Bronchial epithelial cell (primary cell): ENCODE measurements around the gene C1orf232. TPM values are rescaled to one million over a fixed set of nuclear protein-coding genes. Genes with fewer than 3 reads are reported as not detected.

ENCODE experiments used
- DNase-seq: peaks from one replicate; pipeline ENCODE4 v3.0.0-alpha.2; 2010; ENCODE audit warnings: low read depth
- FAIRE-seq: peaks from 2 replicates; lab custom pipeline; 2011; peaks lifted over from hg19 to GRCh38; lab: Jason Lieb, UNC
- H3K27me3 ChIP-seq: 2 replicates; pipeline ENCODE4 v1.5.1; 2011; ENCODE audit warnings: low read length; ENCODE audit not compliant: control insufficient read depth, insufficient read depth
- H3K36me3 ChIP-seq: 2 replicates; pipeline ENCODE4 v1.5.1; 2011; ENCODE audit warnings: low read length; ENCODE audit not compliant: control insufficient read depth, insufficient read depth
- H3K4me3 ChIP-seq: 2 replicates; pipeline ENCODE4 v1.5.1; 2011; ENCODE audit warnings: mild to moderate bottlenecking, low read depth, low read length, control low read depth
- CTCF ChIP-seq: IDR thresholded peaks from 2 replicates; pipeline ENCODE4 v1.5.1; 2011; ENCODE audit warnings: mild to moderate bottlenecking, moderate library complexity, low read length, control low read depth, inconsistent platforms; ENCODE audit not compliant: insufficient read depth, severe bottlenecking
- total RNA-seq: library from RNA; depleted of rRNA; stranded (reverse); fragments of >200 nt; gene quantifications from 2 replicates; pipeline ENCODE4 v1.2.1, GENCODE V29; 2014

Gene C1orf232
- total RNA-seq, 1 donor from 2014 or later = not detected

GRCh38 chr1:26190373-26190987 is 21.7 kb upstream of the C1orf232 start, which contains the start of gene CATSPER4:
Gene CATSPER4, plus strand, starts transcription at chr1:26190602. Its CDS starts 26 bp downstream, at chr1:26190628.
- Histone ChIP-seq H3K4me3 (no peak within 1 kb of the TSS), H3K36me3 (peaks cover 19% of the 10 kb centered on the region), H3K27me3 (no peaks in the 10 kb centered on the region)
- no peak for FAIRE-seq
- DNase-seq = peak; percentile 42
- TF ChIP-seq CTCF = peak; percentile 14

GRCh38 chr1:26189751-26190275 is 21.1 kb upstream of the C1orf232 start:
- TF ChIP-seq CTCF = no peak
- Histone ChIP-seq H3K4me3 (no peak overlapping the region), H3K36me3 (peaks cover 21% of the 10 kb centered on the region), H3K27me3 (no peaks in the 10 kb centered on the region)
- no peak for DNase-seq
- FAIRE-seq = no peak

GRCh38 chr1:26189331-26189730 is 20.6 kb upstream of the C1orf232 start:
- peaks cover 25% of the 10 kb centered on the region for H3K36me3 ChIP-seq
- DNase-seq = no peak

GRCh38 chr1:26188477-26188876 is 19.7 kb upstream of the C1orf232 start:
- no peaks in the 10 kb centered on the region for H3K27me3 ChIP-seq
- peaks cover 30% of the 10 kb centered on the region for H3K36me3 ChIP-seq
- FAIRE-seq = no peak
- H3K4me3 ChIP-seq = no peak overlapping the region
- TF ChIP-seq CTCF = no peak
- DNase-seq = no peak

More at GRCh38 chr1:26189331-26189730, 20.6 kb upstream of the C1orf232 start:
- no peak for TF ChIP-seq CTCF
- no peak overlapping the region for H3K4me3 ChIP-seq
- no peak for FAIRE-seq
- no peaks in the 10 kb centered on the region for H3K27me3 ChIP-seq

- no peak for DNase-seq
- H3K36me3 ChIP-seq = peaks cover 36% of the 10 kb centered on the region
- TF ChIP-seq CTCF = no peak
- FAIRE-seq = no peak
- no peak overlapping the region for H3K4me3 ChIP-seq
- no peaks in the 10 kb centered on the region for H3K27me3 ChIP-seq
Observed at GRCh38 chr1:26187882-26188281, 19.1 kb upstream of the C1orf232 start.
